HepG2 (cell line): Measurements from ENCODE around the gene LENG1. TPM values are rescaled to one million over a fixed set of nuclear protein-coding genes. Genes with fewer than 3 reads are reported as not detected.

ENCODE experiments used
- ATAC-seq: fragments of 200-7000 bp; cut with Tn5 transposase; 3 replicates; pipeline ENCODE4 v1.9.1; 2020; ENCODE audit warnings: mild to moderate bottlenecking, moderate library complexity
- BruUV-seq: library from RNA; stranded (reverse); fragments of 400-500 nt; replicated peaks from 2 replicates; lab custom pipeline; 2021; lab: Mats Ljungman, UMichigan
- CTCF ChIA-PET: fragments of 300-600 bp; formaldehyde crosslinking; extraction: SDS; loops from one replicate; lab custom pipeline; 2021; ENCODE audit warnings: low total read pairs, inconsistent platforms, low intra/inter-chr PET ratio; lab: Yijun Ruan, JAX
- POLR2A ChIA-PET: fragments of 350-600 bp; sonication (Branson Sonifier 250); formaldehyde crosslinking; loops from one replicate; lab custom pipeline; 2020; ENCODE audit warnings: antibody characterized with exemption, inconsistent platforms; lab: Yijun Ruan, JAX
- DNase-seq: peaks from one replicate; pipeline ENCODE4 v3.0.0-alpha.2; 2015; ENCODE audit warnings: low spot score
- FAIRE-seq: peaks from 3 replicates; lab custom pipeline; 2011; peaks lifted over from hg19 to GRCh38; lab: Jason Lieb, UNC
- H2AFZ ChIP-seq: one replicate; pipeline ENCODE4 v1.6.1; 2011; ENCODE audit warnings: low read length, inconsistent platforms
- H3K27ac ChIP-seq: fragments of 300-600 bp; 3 replicates; pipeline ENCODE4 v1.8.0; 2011; ENCODE audit warnings: mixed run types, mild to moderate bottlenecking, mixed read lengths, low read length, inconsistent platforms; ENCODE audit not compliant: insufficient read depth; ENCODE audit errors: extremely low read length
- H3K27me3 ChIP-seq, 2 experiments: fragments of 200-600 bp in 1 of 2; 2 replicates in 1 of 2; 3 replicates in 1 of 2; pipeline versions ENCODE4 v1.6.0 to v1.8.0; 2011; ENCODE audit warnings: low read length in 2 of 2, mild to moderate bottlenecking in 2 of 2, moderate library complexity in 2 of 2, inconsistent platforms in 1 of 2; ENCODE audit not compliant: insufficient read depth in 2 of 2, control insufficient read depth in 1 of 2
- H3K36me3 ChIP-seq, 2 experiments: fragments of 200-600 bp in 1 of 2; replicated peaks in 1 of 2; 2 replicates in 1 of 2; 3 replicates in 1 of 2; pipeline versions ENCODE4 v1.5.1 to v1.8.0; 2011; ENCODE audit warnings: low read length in 2 of 2, inconsistent platforms in 1 of 2; ENCODE audit not compliant: insufficient read depth in 2 of 2, control insufficient read depth in 1 of 2
- H3K4me1 ChIP-seq: 2 replicates; pipeline ENCODE4 v1.5.1; 2012; ENCODE audit warnings: low read length, inconsistent platforms; ENCODE audit not compliant: insufficient read depth
- H3K4me2 ChIP-seq: 2 replicates; pipeline ENCODE4 v1.6.0; 2011; ENCODE audit warnings: low read depth, low read length, inconsistent platforms
- H3K4me3 ChIP-seq, 3 experiments: fragments of 200-600 bp in 1 of 3; sonication (generic), shearing (Covaris generic) in 1 of 3; replicated peaks in 1 of 3; 2 replicates each; pipeline ENCODE4 v1.5.1; 2011 to 2016; ENCODE audit warnings: low read length in 3 of 3, inconsistent platforms in 2 of 3, low read depth in 2 of 3, mild to moderate bottlenecking in 2 of 3, control low read depth in 1 of 3, mixed read lengths in 1 of 3; ENCODE audit not compliant: insufficient read depth in 1 of 3
- H3K79me2 ChIP-seq: one replicate; pipeline ENCODE4 v1.6.1; 2011; ENCODE audit warnings: low read length, inconsistent platforms; ENCODE audit not compliant: insufficient read depth
- H3K9ac ChIP-seq: 2 replicates; pipeline ENCODE4 v1.6.0; 2011; ENCODE audit warnings: mild to moderate bottlenecking, low read depth, low read length, inconsistent platforms; ENCODE audit not compliant: insufficient read depth
- H3K9me3 ChIP-seq: 2 replicates; pipeline ENCODE4 v1.5.1; 2012; ENCODE audit warnings: mild to moderate bottlenecking, low read length
- H4K20me1 ChIP-seq: 2 replicates; pipeline ENCODE4 v1.6.0; 2011; ENCODE audit warnings: inconsistent platforms, mild to moderate bottlenecking, low read length, moderate library complexity; ENCODE audit not compliant: insufficient read depth
- AGO2 ChIP-seq: fragments of 200-400 bp; formaldehyde crosslinking; optimal IDR thresholded peaks from 2 replicates; pipeline ENCODE3; 2017; ENCODE audit warnings: mild to moderate bottlenecking, low read depth, low read length, moderate library complexity
- JDP2 ChIP-seq: sonication (generic); formaldehyde crosslinking; IDR thresholded peaks from 2 replicates; pipeline ENCODE4 v1.8.1; 2022; ENCODE audit warnings: missing genetic modification reagents, borderline replicate concordance
- NR1H2 ChIP-seq: sonication (generic); formaldehyde crosslinking; IDR thresholded peaks from 2 replicates; pipeline ENCODE4 v1.8.1; 2022; ENCODE audit warnings: low read depth, missing genetic modification reagents, borderline replicate concordance
- PPARG ChIP-seq: conservative IDR thresholded peaks from 2 replicates; pipeline ENCODE4 v1.6.1; 2016; ENCODE audit warnings: missing biosample characterization, missing genetic modification reagents
- RBFOX2 ChIP-seq: fragments of 200-400 bp; formaldehyde crosslinking; IDR thresholded peaks from 2 replicates; pipeline ENCODE4 v1.6.1; 2017; ENCODE audit warnings: low read depth, mild to moderate bottlenecking, low read length
- RBM39 ChIP-seq: fragments of 200-400 bp; formaldehyde crosslinking; IDR thresholded peaks from one replicate; pipeline ENCODE4 v1.6.1; 2018; ENCODE audit warnings: antibody characterized with exemption, mild to moderate bottlenecking, low read depth, low read length; ENCODE audit not compliant: poor library complexity, severe bottlenecking
- SNAI1 ChIP-seq: sonication (generic); formaldehyde crosslinking; IDR thresholded peaks from 2 replicates; pipeline ENCODE4 v1.5.0; 2020; ENCODE audit warnings: mild to moderate bottlenecking, missing genetic modification reagents, borderline replicate concordance
- SNRNP70 ChIP-seq: fragments of 200-400 bp; formaldehyde crosslinking; IDR thresholded peaks from 2 replicates; pipeline ENCODE4 v1.6.1; 2017; ENCODE audit warnings: mild to moderate bottlenecking, low read depth, low read length, moderate library complexity
- SRF ChIP-seq: IDR thresholded peaks from 2 replicates; pipeline ENCODE4 v1.6.1; 2011; ENCODE audit warnings: mild to moderate bottlenecking, low read depth, low read length, moderate library complexity
- ZNF282 ChIP-seq: fragments of 450-650 bp; IDR thresholded peaks from 2 replicates; pipeline ENCODE4 v1.6.1; 2018; ENCODE audit not compliant: partially characterized antibody
- ZNF576 ChIP-seq: sonication (generic); formaldehyde crosslinking; IDR thresholded peaks from 2 replicates; pipeline ENCODE4 v1.4.0; 2020; ENCODE audit warnings: mild to moderate bottlenecking, missing genetic modification reagents
- ZNF589 ChIP-seq: sonication (generic); formaldehyde crosslinking; conservative IDR thresholded peaks from 2 replicates; pipeline ENCODE4 v1.8.0; 2022; ENCODE audit warnings: mild to moderate bottlenecking, moderate library complexity, missing genetic modification reagents
- WGBS: methylation state at CpG from one replicate; pipeline ENCODE4 v1.1.6; 2017; ENCODE audit warnings: low lambda C conversion rate; 5-methylcytosine and 5-hydroxymethylcytosine counted together
- in situ Hi-C: cut with HindIII; loops from 2 replicates; pipeline ENCODE4 v1.10.0; 2017; ENCODE audit warnings: low pct_unique_long_range_greater_than_20kb; ENCODE audit not compliant: extremely low pct_ligation_motif_present
- intact Hi-C: fragments of 100-400 bp; cut with micrococcal nuclease; formaldehyde crosslinking; loops from one replicate; pipeline ENCODE4 v1.10.0; 2022; ENCODE audit not compliant: unreplicated experiment
- polyA plus RNA-seq, 8 experiments: library from polyadenylated mRNA; depleted of rRNA in 3 of 8; stranded (reverse) in 7 of 8; unstranded in 1 of 8; fragments of >200 nt; fragmentation: Illumina TruSeq in 4 of 8; extraction: Trizol in 4 of 8; gene quantifications; 2 replicates each; pipeline versions ENCODE4 v1.2.1 to v1.2.3, GENCODE V29; 2011 to 2016; ENCODE audit warnings: low read depth in 4 of 8, missing spikeins in 1 of 8, mixed read lengths in 1 of 8; ENCODE audit not compliant: insufficient read depth in 1 of 8
- total RNA-seq, 5 experiments: library from RNA; depleted of rRNA; stranded (reverse); fragments of >200 nt; fragmentation: Illumina TruSeq; extraction: Trizol; gene quantifications; 2 replicates each; pipeline ENCODE4 v1.2.3, GENCODE V29; 2016; ENCODE audit warnings: low read depth in 1 of 5
- TF ChIP-seq, protein P1 (sequence below): sonication (generic); formaldehyde crosslinking; IDR thresholded peaks from 2 replicates; pipeline ENCODE4 v1.8.1; 2023; ENCODE audit warnings: missing genetic modification reagents, mild to moderate bottlenecking, borderline replicate concordance
- TF ChIP-seq, protein P2 (sequence below): IDR thresholded peaks from 2 replicates; pipeline ENCODE4 v1.6.1; 2016; ENCODE audit warnings: low read depth, borderline replicate concordance
- TF ChIP-seq, protein P3 (sequence below): IDR thresholded peaks from 2 replicates; pipeline ENCODE4 v1.4.0; 2020; ENCODE audit warnings: mild to moderate bottlenecking, missing genetic modification reagents

The LENG1 gene
- total and polyA plus RNA-seq, 2 of the 13 experiments (the other 11 are each of a cell fraction or from before 2014, with no cell fraction given) = 1.8 to 3.8 TPM

GRCh38 chr19:54115109-54116063, 44.1 kb downstream of the LENG1 start, which contains the start of the genes PRPF31 and TFPT (continued):
- TF ChIP-seq ZNF589 (CRISPR knock-in tag) (peak; percentile 63; the same call in 1 of the 2 replicates), NR1H2 (CRISPR knock-in tag) (no peak), ZNF576 (CRISPR knock-in tag) (no peak)
- TF ChIP-seq, protein P1, sequence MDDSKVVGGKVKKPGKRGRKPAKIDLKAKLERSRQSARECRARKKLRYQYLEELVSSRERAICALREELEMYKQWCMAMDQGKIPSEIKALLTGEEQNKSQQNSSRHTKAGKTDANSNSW (CRISPR knock-in tag) = no peak

DNA sequence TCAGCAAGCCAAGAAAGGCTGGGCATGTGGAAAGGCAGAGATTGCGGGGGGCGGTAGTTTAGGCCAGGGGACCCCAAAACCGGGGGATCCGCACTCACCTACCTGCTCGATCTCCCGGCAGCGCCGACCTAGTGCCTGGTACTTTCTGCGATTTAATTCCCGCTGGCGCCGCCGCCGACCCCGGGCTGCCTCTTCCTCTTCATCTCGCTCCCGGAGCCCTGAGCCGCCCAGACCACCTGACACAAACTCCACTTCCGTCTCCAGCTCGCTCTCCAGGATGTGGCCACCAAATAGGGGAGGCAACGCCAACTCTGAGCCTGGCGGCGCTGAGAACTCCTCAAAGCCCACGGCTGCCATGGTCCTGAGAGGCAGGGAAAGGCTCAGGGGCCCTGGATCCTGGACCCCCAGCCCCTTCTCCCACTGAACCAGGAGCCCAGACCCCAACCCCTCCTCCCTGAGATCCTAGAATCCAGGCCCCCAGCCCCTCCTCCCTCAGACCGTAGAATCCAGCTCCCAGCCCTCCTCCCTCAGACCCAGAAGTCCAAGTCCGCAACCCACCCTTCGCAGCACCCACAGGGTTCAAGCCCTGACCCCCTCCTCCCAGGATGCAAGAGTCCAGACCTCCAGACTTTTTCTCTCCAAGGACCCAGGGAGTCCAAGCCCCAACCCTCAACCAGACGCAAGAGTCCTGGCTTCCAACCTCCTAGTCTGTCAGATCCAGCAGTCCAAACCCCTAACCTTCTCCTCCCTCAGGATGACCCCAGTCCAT, 45.0 kb downstream of the LENG1 start:
- in situ Hi-C loops (no loop called here), intact Hi-C loops (no loop called here)
- Histone ChIP-seq H3K79me2 (peaks cover 22% of the 10 kb centered on the region), H2AFZ (no peak overlapping the region), H3K27ac (peak overlapping the region; percentile 88), H3K4me1 (peaks cover 21% of the 10 kb centered on the region), H3K4me3 (peak overlapping the region; percentile 77 to 91 (median 82)), H3K36me3 (peaks cover 8 to 31% of the 10 kb centered on the region in 2 experiments; a peak in 4 of 5 replicates), H3K9me3 (no peaks in the 10 kb centered on the region), H3K27me3 (no peaks in the 10 kb centered on the region; a peak in 1 of 5 replicates), H4K20me1 (no peaks in the 10 kb centered on the region), H3K9ac (peak overlapping the region; percentile 86), H3K4me2 (peak overlapping the region; percentile 79)
- WGBS = 86% methylated on average over 28 of the region's 28 CpGs
- BruUV-seq = no TSS peak
- no peak for ATAC-seq
- POLR2A ChIA-PET = interaction anchor here (1.0 to 2.6 kb wide), 7 partner anchors 12 to 248 kb away, joined by 3 to 38 read pairs (median 9); partner anchors contain the start of genes CNOT3, LENG1, MBOAT7 and NDUFA3
- DNase-seq = no peak
- CTCF ChIA-PET = no interaction called here
- FAIRE-seq = no peak
- TF ChIP-seq SNAI1 (no peak), SNRNP70 (no peak), SRF (0 out of 2 replicates have a peak, but pooled peaks have one; percentile 13), RBFOX2 (peak; percentile 54), AGO2 (peak; percentile 86), PPARG (CRISPR knock-in tag) (no peak), ZNF282 (no peak), JDP2 (CRISPR knock-in tag) (no peak), RBM39 (peak; percentile 12)
- TF ChIP-seq, protein P2, sequence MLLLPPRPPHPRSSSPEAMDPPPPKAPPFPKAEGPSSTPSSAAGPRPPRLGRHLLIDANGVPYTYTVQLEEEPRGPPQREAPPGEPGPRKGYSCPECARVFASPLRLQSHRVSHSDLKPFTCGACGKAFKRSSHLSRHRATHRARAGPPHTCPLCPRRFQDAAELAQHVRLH = no peak
- TF ChIP-seq, protein P3, sequence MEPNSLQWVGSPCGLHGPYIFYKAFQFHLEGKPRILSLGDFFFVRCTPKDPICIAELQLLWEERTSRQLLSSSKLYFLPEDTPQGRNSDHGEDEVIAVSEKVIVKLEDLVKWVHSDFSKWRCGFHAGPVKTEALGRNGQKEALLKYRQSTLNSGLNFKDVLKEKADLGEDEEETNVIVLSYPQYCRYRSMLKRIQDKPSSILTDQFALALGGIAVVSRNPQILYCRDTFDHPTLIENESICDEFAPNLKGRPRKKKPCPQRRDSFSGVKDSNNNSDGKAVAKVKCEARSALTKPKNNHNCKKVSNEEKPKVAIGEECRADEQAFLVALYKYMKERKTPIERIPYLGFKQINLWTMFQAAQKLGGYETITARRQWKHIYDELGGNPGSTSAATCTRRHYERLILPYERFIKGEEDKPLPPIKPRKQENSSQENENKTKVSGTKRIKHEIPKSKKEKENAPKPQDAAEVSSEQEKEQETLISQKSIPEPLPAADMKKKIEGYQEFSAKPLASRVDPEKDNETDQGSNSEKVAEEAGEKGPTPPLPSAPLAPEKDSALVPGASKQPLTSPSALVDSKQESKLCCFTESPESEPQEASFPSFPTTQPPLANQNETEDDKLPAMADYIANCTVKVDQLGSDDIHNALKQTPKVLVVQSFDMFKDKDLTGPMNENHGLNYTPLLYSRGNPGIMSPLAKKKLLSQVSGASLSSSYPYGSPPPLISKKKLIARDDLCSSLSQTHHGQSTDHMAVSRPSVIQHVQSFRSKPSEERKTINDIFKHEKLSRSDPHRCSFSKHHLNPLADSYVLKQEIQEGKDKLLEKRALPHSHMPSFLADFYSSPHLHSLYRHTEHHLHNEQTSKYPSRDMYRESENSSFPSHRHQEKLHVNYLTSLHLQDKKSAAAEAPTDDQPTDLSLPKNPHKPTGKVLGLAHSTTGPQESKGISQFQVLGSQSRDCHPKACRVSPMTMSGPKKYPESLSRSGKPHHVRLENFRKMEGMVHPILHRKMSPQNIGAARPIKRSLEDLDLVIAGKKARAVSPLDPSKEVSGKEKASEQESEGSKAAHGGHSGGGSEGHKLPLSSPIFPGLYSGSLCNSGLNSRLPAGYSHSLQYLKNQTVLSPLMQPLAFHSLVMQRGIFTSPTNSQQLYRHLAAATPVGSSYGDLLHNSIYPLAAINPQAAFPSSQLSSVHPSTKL (CRISPR knock-in tag) = no peak
